Retinal pigment epithelial cell (primary cell): ENCODE measurements around the gene SELPLG.

ENCODE experiments used
- DNase-seq: peaks from one replicate; pipeline ENCODE4 v3.0.0-alpha.2; 2010; ENCODE audit warnings: low read depth
- H3K4me3 ChIP-seq: 2 replicates; pipeline ENCODE4 v1.5.1; 2011; ENCODE audit warnings: mild to moderate bottlenecking, low read length, control low read depth, moderate library complexity
- TF ChIP-seq, protein P1 (sequence below): conservative IDR thresholded peaks from 2 replicates; pipeline ENCODE4 v1.5.1; 2011; ENCODE audit warnings: low read depth, low read length, control low read depth, inconsistent platforms

SELPLG gene

DNA sequence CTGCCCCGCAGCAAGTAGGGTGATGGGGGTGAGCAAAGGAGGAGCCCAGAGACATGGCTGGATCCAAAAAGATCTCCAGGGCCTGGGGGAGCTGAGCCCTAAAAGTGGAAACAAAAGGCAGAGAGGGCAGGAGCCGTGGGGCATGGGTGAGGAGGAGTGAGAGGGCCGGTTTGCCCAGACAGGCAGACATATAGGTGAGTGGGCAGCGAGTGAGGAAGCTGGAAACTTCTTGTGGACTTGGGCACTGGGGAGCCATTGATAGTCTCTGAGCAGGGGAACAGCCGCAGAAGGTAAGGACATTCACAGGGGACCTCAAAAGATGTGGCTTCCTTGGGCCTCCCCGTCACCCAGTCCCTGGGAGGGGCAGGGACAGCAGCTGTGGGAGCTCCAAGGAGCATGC is 19.1 kb downstream of the SELPLG start:
- TF ChIP-seq, protein P1, sequence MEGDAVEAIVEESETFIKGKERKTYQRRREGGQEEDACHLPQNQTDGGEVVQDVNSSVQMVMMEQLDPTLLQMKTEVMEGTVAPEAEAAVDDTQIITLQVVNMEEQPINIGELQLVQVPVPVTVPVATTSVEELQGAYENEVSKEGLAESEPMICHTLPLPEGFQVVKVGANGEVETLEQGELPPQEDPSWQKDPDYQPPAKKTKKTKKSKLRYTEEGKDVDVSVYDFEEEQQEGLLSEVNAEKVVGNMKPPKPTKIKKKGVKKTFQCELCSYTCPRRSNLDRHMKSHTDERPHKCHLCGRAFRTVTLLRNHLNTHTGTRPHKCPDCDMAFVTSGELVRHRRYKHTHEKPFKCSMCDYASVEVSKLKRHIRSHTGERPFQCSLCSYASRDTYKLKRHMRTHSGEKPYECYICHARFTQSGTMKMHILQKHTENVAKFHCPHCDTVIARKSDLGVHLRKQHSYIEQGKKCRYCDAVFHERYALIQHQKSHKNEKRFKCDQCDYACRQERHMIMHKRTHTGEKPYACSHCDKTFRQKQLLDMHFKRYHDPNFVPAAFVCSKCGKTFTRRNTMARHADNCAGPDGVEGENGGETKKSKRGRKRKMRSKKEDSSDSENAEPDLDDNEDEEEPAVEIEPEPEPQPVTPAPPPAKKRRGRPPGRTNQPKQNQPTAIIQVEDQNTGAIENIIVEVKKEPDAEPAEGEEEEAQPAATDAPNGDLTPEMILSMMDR: no peak

DNA sequence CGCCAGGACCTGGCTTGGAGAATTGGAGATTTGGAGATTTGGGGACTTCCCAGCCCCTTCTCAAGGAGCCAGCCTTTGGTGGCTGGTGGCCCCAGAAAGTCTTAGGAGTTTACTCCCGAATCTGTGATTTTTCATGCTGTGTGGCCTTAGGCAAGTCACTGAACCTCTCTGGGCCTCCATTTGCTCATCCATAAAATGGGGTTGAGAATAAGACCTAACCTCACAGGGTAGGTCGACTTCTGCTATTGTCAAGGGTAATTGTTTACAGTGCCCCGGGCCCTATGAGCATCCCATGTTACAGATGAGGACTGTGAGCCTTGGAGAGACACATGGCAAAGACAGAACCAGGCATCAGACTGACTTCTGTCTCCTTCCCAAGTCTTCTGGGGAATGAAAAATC is 19.7 kb downstream of the SELPLG start:
- DNase-seq: no peak
- TF ChIP-seq, protein P1: no peak
- no peak overlapping the region for H3K4me3 ChIP-seq

More for the DNA sequence above, 19.1 kb downstream of the SELPLG start:
- H3K4me3 ChIP-seq: no peak overlapping the region
- DNase-seq: no peak

DNA sequence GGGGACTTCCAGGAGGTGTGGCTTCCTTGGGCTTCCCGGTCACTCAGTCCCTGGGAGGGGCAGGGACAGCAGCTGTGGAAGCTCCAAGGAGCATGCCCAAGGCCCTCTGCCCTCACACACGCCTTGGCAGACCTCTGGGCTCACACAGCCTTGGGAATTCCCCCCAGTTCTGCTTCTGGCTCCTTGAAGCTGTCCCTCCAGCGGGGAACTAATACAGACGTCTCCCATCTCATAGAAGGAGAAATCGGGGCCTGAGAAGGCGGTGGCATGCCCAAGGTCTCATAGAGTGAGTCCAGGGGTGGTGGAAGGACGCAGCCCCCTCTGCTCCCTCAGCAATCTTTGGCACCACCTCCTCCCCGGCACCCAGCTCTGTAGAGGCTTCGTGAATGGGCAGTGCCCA is 20.1 kb downstream of the SELPLG start:
- H3K4me3 ChIP-seq: no peak overlapping the region
- no peak for DNase-seq
- TF ChIP-seq, protein P1: no peak

DNA sequence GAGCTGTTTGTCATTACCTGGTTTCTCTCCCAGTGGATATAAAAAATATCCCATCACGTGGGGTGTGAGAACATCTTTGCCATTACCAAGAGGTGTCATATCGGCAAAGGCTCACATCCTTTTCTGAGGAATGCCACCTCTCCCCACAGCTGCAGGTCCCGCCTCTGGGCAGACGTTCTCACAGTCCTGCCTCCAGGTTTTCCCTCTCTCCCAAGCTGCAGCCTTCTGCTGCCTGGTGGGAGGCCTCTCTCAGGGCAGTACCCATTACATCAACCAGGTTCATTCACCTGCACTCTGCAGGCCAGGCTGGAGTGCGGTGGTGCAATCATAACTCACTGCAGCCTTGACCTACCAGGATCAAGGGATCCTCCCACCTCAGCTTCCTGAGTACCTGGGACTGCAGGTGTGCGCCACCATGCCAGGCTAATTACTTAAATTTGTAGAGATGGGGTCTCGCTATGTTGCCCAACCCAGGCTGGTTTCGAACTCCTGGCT is 20.9 kb downstream of the SELPLG start:
- DNase-seq: no peak
- no peak overlapping the region for H3K4me3 ChIP-seq
- TF ChIP-seq, protein P1: no peak

DNA sequence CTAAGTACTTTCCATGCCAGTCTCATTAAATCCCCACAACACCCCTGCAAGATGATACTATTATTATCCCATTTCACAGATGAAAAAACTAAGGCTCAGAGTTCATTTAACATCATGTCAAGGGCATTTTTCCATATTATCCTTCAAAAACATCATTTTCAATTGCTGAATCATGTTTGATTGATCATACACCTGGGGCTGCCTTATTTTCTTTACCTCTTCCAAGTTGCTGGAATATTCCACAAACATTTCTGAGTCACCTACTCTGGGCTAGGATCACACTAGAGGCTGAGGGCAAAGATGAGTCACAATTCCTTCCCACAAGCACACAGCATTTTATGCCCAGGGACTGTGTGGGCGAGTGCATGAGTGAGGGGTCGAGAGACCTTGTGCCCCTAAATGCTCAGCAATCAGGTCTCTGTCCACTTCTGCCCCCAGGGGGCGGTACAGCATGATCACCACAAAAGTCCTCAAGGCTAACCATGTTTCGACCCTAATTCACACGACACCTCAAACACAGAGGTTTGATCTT is 21.7 kb downstream of the SELPLG start:
- no peak for DNase-seq

DNA sequence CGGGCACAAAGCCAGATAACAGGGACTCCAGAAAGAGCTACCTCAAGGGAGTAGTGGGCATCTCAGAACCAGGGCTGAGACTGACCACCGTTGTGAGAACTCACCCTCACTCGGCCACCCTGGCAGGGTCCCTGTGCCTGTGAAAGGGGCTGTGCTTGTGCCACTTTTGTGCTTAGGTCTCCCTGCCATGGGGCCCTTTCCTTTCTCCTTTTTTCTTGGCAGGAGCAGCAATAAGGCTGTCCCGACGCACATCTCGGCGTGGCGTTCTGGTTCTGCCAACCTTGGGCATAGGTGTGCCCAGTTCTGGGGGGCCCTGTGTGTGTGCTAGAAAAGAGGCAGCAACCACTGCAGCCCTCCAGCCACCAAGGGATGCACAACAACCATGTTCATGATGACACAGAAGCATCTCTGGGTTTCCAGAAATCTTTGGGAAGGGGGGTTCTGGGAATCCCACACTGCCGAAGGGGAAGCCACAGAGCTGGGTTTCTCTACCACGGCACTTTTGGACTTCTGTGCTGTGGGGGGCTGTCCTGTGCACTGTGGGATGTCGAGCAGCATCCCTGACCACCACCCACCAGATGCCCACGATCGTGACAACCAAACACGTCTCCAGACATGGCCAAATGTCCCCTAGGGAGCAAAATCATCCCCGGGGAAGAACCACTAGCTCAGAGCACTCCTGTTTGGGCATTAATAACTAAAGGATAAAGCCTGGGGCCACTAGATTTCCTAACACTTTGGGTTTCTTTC is 22.7 kb downstream of the SELPLG start:
- no peak for DNase-seq
- no peak overlapping the region for H3K4me3 ChIP-seq
- TF ChIP-seq, protein P1: no peak

More for the DNA sequence above, 21.7 kb downstream of the SELPLG start:
- H3K4me3 ChIP-seq: no peak overlapping the region
- TF ChIP-seq, protein P1: peak; percentile 63

DNA sequence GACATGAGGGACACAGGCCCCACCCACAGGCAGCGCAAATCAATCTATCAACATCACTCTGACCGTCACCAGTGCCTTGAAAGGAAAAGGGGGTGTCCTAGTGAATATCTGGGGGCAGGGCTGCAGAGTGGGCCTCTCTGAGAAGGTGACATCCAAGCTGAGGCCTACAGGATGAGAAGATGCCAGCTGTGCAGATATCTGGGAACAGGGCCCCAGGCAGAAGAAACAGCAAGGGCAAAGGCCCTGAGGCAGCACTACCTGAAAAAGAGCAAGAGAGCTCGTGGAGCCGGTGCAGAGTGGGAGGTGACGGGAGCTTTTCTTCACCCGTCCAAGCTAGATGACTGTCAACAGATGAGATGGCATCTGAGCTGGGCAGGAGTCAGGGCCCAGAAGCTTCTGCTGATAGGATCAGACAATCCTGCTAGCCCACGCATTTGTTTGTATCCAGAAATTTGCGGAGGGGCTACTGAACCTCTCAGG is 23.3 kb downstream of the SELPLG start:
- TF ChIP-seq, protein P1: no peak
- no peak for DNase-seq
- H3K4me3 ChIP-seq: no peak overlapping the region
